Mammary epithelial cell (primary cell): ENCODE measurements around the gene TRMT6.

Experiments used
- EZH2 ChIP-seq: IDR thresholded peaks from 2 replicates; pipeline ENCODE4 v1.6.1; 2012; ENCODE audit warnings: low read length, inconsistent platforms, borderline replicate concordance
- TF ChIP-seq, protein P1 (sequence below), 2 donors: IDR thresholded peaks in 1 of 2; conservative IDR thresholded peaks in 1 of 2; 2 replicates each; pipeline ENCODE4 v1.5.1; 2011 to 2012; ENCODE audit warnings: inconsistent platforms in 2 of 2, low read length in 2 of 2, mild to moderate bottlenecking in 2 of 2, control low read depth in 1 of 2, low read depth in 1 of 2; ENCODE audit not compliant: insufficient read depth in 1 of 2; ENCODE audit errors: extremely low read depth in 1 of 2

DNA sequence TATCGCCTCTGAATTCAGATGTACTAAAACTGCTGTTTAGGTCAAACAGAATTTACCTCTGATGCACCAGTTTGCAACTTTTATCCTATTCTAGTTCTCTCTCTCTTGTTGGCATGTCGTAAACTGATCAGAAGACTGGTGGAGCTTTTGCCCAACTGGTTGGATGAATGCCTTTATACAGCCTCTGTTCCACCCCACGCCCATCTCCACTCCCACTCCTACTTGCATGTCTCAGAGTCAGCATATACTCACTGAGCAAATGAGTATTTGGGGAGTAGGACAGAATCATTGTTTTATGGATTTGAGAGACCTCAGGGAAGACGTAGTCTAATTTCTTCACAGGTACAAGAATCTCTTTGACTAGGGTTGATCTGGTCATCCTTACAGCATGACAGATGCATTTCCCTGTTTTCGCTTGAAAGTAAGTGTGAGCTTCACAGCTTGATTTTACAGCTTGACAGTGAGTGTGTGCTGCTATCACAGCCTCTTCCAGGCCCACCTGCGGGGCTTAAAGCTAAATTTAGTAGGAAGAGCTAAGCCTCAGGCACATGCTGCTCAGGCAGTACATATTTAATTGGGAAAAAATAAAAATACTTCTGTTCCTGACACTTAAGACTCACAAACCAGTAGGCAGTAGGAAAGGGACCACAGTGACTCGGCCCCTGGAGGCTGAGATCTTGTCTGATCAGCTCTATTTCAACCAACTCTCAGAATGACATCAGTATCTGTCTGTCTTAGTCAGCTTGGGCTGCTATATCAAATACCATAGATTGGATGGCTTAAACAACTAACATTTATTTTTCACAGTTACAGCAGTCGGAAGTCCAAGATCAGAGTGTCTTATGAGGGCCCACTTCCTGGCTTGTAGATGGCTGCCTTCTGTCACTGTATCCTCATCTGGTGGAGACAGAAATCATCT lies 30.4 kb downstream of the TRMT6 start:
- TF ChIP-seq EZH2, result no peak
- TF ChIP-seq, protein P1, sequence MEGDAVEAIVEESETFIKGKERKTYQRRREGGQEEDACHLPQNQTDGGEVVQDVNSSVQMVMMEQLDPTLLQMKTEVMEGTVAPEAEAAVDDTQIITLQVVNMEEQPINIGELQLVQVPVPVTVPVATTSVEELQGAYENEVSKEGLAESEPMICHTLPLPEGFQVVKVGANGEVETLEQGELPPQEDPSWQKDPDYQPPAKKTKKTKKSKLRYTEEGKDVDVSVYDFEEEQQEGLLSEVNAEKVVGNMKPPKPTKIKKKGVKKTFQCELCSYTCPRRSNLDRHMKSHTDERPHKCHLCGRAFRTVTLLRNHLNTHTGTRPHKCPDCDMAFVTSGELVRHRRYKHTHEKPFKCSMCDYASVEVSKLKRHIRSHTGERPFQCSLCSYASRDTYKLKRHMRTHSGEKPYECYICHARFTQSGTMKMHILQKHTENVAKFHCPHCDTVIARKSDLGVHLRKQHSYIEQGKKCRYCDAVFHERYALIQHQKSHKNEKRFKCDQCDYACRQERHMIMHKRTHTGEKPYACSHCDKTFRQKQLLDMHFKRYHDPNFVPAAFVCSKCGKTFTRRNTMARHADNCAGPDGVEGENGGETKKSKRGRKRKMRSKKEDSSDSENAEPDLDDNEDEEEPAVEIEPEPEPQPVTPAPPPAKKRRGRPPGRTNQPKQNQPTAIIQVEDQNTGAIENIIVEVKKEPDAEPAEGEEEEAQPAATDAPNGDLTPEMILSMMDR (conservative IDR thresholded peaks at IDR 0.05 in 1 of 2, IDR thresholded peaks at IDR 0.05 in 1 of 2; ENCODE audit: extremely low read depth in 1 of 2, insufficient read depth in 1 of 2, low read depth in 1 of 2, low read length in 2 of 2), result no peak
